Fibroblast of lung (primary cell): ENCODE results near the gene KCNMB4.

Experiments used
- CTCF ChIP-seq, 2 donors: IDR thresholded peaks in 1 of 2; conservative IDR thresholded peaks in 1 of 2; 1 replicate in 1 of 2; 2 replicates in 1 of 2; pipeline ENCODE4 v1.5.1; 2011 to 2012; ENCODE audit warnings: low read length in 2 of 2, control low read depth in 1 of 2, inconsistent platforms in 1 of 2, low read depth in 1 of 2, mild to moderate bottlenecking in 1 of 2
- EZH2 ChIP-seq: IDR thresholded peaks from 2 replicates; pipeline ENCODE4 v1.5.1; 2012; ENCODE audit warnings: low read length, control low read depth, mild to moderate bottlenecking; ENCODE audit errors: missing control alignments

GRCh38 chr12:70383886-70384285 lies 17.8 kb downstream of the KCNMB4 start:
- TF ChIP-seq CTCF (conservative IDR thresholded peaks at IDR 0.05 in 1 of 2, IDR thresholded peaks at IDR 0.05 in 1 of 2; ENCODE audit: low read depth in 1 of 2, low read length in 2 of 2): no peak
- TF ChIP-seq EZH2: no peak
